C4-2B (cell line): Measurements from ENCODE around the gene SLC5A2.

Source experiments
- CTCF ChIP-seq: fragments of 450-650 bp; conservative IDR thresholded peaks from 2 replicates; pipeline ENCODE4 v1.5.1; 2017; ENCODE audit warnings: mild to moderate bottlenecking
- ZFX ChIP-seq: fragments of 450-650 bp; IDR thresholded peaks from 2 replicates; pipeline ENCODE4 v1.6.1; 2017

GRCh38 chr16:31461201-31461920, 21.6 kb upstream of the SLC5A2 start:
- no peak for TF ChIP-seq CTCF
- no peak for TF ChIP-seq ZFX
